HepG2 (cell line): Measurements from ENCODE around the gene CNKSR3. TPM values are rescaled to one million over a fixed set of nuclear protein-coding genes. Genes with fewer than 3 reads are reported as not detected.

Experiments
- ATAC-seq: fragments of 200-7000 bp; cut with Tn5 transposase; 3 replicates; pipeline ENCODE4 v1.9.1; 2020; ENCODE audit warnings: mild to moderate bottlenecking, moderate library complexity
- BruUV-seq: library from RNA; stranded (reverse); fragments of 400-500 nt; replicated peaks from 2 replicates; lab custom pipeline; 2021; lab: Mats Ljungman, UMichigan
- CTCF ChIA-PET: fragments of 300-600 bp; formaldehyde crosslinking; extraction: SDS; loops from one replicate; lab custom pipeline; 2021; ENCODE audit warnings: low total read pairs, inconsistent platforms, low intra/inter-chr PET ratio; lab: Yijun Ruan, JAX
- POLR2A ChIA-PET: fragments of 350-600 bp; sonication (Branson Sonifier 250); formaldehyde crosslinking; loops from one replicate; lab custom pipeline; 2020; ENCODE audit warnings: antibody characterized with exemption, inconsistent platforms; lab: Yijun Ruan, JAX
- DNase-seq: peaks from one replicate; pipeline ENCODE4 v3.0.0-alpha.2; 2015; ENCODE audit warnings: low spot score
- FAIRE-seq: peaks from 3 replicates; lab custom pipeline; 2011; peaks lifted over from hg19 to GRCh38; lab: Jason Lieb, UNC
- H2AFZ ChIP-seq: one replicate; pipeline ENCODE4 v1.6.1; 2011; ENCODE audit warnings: low read length, inconsistent platforms
- H3K27ac ChIP-seq: fragments of 300-600 bp; 3 replicates; pipeline ENCODE4 v1.8.0; 2011; ENCODE audit warnings: mixed run types, mild to moderate bottlenecking, mixed read lengths, low read length, inconsistent platforms; ENCODE audit not compliant: insufficient read depth; ENCODE audit errors: extremely low read length
- H3K27me3 ChIP-seq, 2 experiments: fragments of 200-600 bp in 1 of 2; 2 replicates in 1 of 2; 3 replicates in 1 of 2; pipeline versions ENCODE4 v1.6.0 to v1.8.0; 2011; ENCODE audit warnings: low read length in 2 of 2, mild to moderate bottlenecking in 2 of 2, moderate library complexity in 2 of 2, inconsistent platforms in 1 of 2; ENCODE audit not compliant: insufficient read depth in 2 of 2, control insufficient read depth in 1 of 2
- H3K36me3 ChIP-seq, 2 experiments: fragments of 200-600 bp in 1 of 2; replicated peaks in 1 of 2; 2 replicates in 1 of 2; 3 replicates in 1 of 2; pipeline versions ENCODE4 v1.5.1 to v1.8.0; 2011; ENCODE audit warnings: low read length in 2 of 2, inconsistent platforms in 1 of 2; ENCODE audit not compliant: insufficient read depth in 2 of 2, control insufficient read depth in 1 of 2
- H3K4me1 ChIP-seq: 2 replicates; pipeline ENCODE4 v1.5.1; 2012; ENCODE audit warnings: low read length, inconsistent platforms; ENCODE audit not compliant: insufficient read depth
- H3K4me2 ChIP-seq: 2 replicates; pipeline ENCODE4 v1.6.0; 2011; ENCODE audit warnings: low read depth, low read length, inconsistent platforms
- H3K4me3 ChIP-seq, 3 experiments: fragments of 200-600 bp in 1 of 3; sonication (generic), shearing (Covaris generic) in 1 of 3; replicated peaks in 1 of 3; 2 replicates each; pipeline ENCODE4 v1.5.1; 2011 to 2016; ENCODE audit warnings: low read length in 3 of 3, inconsistent platforms in 2 of 3, low read depth in 2 of 3, mild to moderate bottlenecking in 2 of 3, control low read depth in 1 of 3, mixed read lengths in 1 of 3; ENCODE audit not compliant: insufficient read depth in 1 of 3
- H3K79me2 ChIP-seq: one replicate; pipeline ENCODE4 v1.6.1; 2011; ENCODE audit warnings: low read length, inconsistent platforms; ENCODE audit not compliant: insufficient read depth
- H3K9ac ChIP-seq: 2 replicates; pipeline ENCODE4 v1.6.0; 2011; ENCODE audit warnings: mild to moderate bottlenecking, low read depth, low read length, inconsistent platforms; ENCODE audit not compliant: insufficient read depth
- H3K9me3 ChIP-seq: 2 replicates; pipeline ENCODE4 v1.5.1; 2012; ENCODE audit warnings: mild to moderate bottlenecking, low read length
- H4K20me1 ChIP-seq: 2 replicates; pipeline ENCODE4 v1.6.0; 2011; ENCODE audit warnings: inconsistent platforms, mild to moderate bottlenecking, low read length, moderate library complexity; ENCODE audit not compliant: insufficient read depth
- AHR ChIP-seq: IDR thresholded peaks from 2 replicates; pipeline ENCODE4 v1.6.1; 2018; ENCODE audit warnings: missing genetic modification reagents, missing compliant biosample characterization
- ATAD3A ChIP-seq: sonication (generic); formaldehyde crosslinking; IDR thresholded peaks from 2 replicates; pipeline ENCODE4 v1.4.0; 2020; ENCODE audit warnings: missing genetic modification reagents
- DZIP1 ChIP-seq: sonication (generic); formaldehyde crosslinking; IDR thresholded peaks from 2 replicates; pipeline ENCODE4 v1.5.0; 2020; ENCODE audit warnings: mild to moderate bottlenecking, missing genetic modification reagents
- GFI1 ChIP-seq: sonication (generic); formaldehyde crosslinking; IDR thresholded peaks from 2 replicates; pipeline ENCODE4 v1.5.0; 2020; ENCODE audit warnings: missing genetic modification reagents, mild to moderate bottlenecking, borderline replicate concordance
- KLF12 ChIP-seq: sonication (generic); formaldehyde crosslinking; IDR thresholded peaks from 2 replicates; pipeline ENCODE4 v1.4.0; 2020; ENCODE audit warnings: missing genetic modification reagents, borderline replicate concordance
- SMC3 ChIP-seq: IDR thresholded peaks from 2 replicates; pipeline ENCODE4 v1.6.1; 2011; ENCODE audit warnings: low read length, improper control_type of control experiment
- ZNF264 ChIP-seq: sonication (generic); formaldehyde crosslinking; IDR thresholded peaks from 2 replicates; pipeline ENCODE4 v1.4.0; 2020; ENCODE audit warnings: missing genetic modification reagents
- ZNF276 ChIP-seq: sonication (generic); formaldehyde crosslinking; IDR thresholded peaks from 2 replicates; pipeline ENCODE4 v1.4.0; 2020; ENCODE audit warnings: mild to moderate bottlenecking, low read depth, missing genetic modification reagents
- ZNF317 ChIP-seq: sonication (generic); formaldehyde crosslinking; IDR thresholded peaks from 2 replicates; pipeline ENCODE4 v1.5.0; 2020; ENCODE audit warnings: mild to moderate bottlenecking, missing genetic modification reagents
- WGBS: methylation state at CpG from one replicate; pipeline ENCODE4 v1.1.6; 2017; ENCODE audit warnings: low lambda C conversion rate; 5-methylcytosine and 5-hydroxymethylcytosine counted together
- in situ Hi-C: cut with HindIII; loops from 2 replicates; pipeline ENCODE4 v1.10.0; 2017; ENCODE audit warnings: low pct_unique_long_range_greater_than_20kb; ENCODE audit not compliant: extremely low pct_ligation_motif_present
- intact Hi-C: fragments of 100-400 bp; cut with micrococcal nuclease; formaldehyde crosslinking; loops from one replicate; pipeline ENCODE4 v1.10.0; 2022; ENCODE audit not compliant: unreplicated experiment
- polyA plus RNA-seq, 8 experiments: library from polyadenylated mRNA; depleted of rRNA in 3 of 8; stranded (reverse) in 7 of 8; unstranded in 1 of 8; fragments of >200 nt; fragmentation: Illumina TruSeq in 4 of 8; extraction: Trizol in 4 of 8; gene quantifications; 2 replicates each; pipeline versions ENCODE4 v1.2.1 to v1.2.3, GENCODE V29; 2011 to 2016; ENCODE audit warnings: low read depth in 4 of 8, missing spikeins in 1 of 8, mixed read lengths in 1 of 8; ENCODE audit not compliant: insufficient read depth in 1 of 8
- total RNA-seq, 5 experiments: library from RNA; depleted of rRNA; stranded (reverse); fragments of >200 nt; fragmentation: Illumina TruSeq; extraction: Trizol; gene quantifications; 2 replicates each; pipeline ENCODE4 v1.2.3, GENCODE V29; 2016; ENCODE audit warnings: low read depth in 1 of 5

CNKSR3 gene
- total and polyA plus RNA-seq, 2 of the 13 experiments (the other 11 are each of a cell fraction or from before 2014, with no cell fraction given) = 9.2 to 38.6 TPM

- Histone ChIP-seq H3K27ac (no peak overlapping the region), H3K4me2 (no peak overlapping the region), H3K9ac (no peak overlapping the region), H3K4me3 (no peak overlapping the region), H4K20me1 (no peaks in the 10 kb centered on the region), H3K79me2 (peaks cover 50% of the 10 kb centered on the region), H3K4me1 (peaks cover 11% of the 10 kb centered on the region), H3K9me3 (no peaks in the 10 kb centered on the region), H3K27me3 (no peaks in the 10 kb centered on the region), H3K36me3 (peaks cover 10 to 36% of the 10 kb centered on the region in 2 experiments), H2AFZ (no peak overlapping the region)
- WGBS = 97% methylated on average over 11 of the region's 11 CpGs
- FAIRE-seq (no peak), ATAC-seq (peak; percentile 88), DNase-seq (no peak)
- TSS peak; percentile 15 for BruUV-seq
- intact Hi-C loops (no loop called here), in situ Hi-C loops (no loop called here)
- POLR2A ChIA-PET = interaction anchor here (1.6 kb wide), 1 partner anchor 12 kb away, joined by 4 read pairs; no protein-coding TSS in a partner anchor
- CTCF ChIA-PET = no interaction called here
- TF ChIP-seq SMC3 (no peak), ATAD3A (CRISPR knock-in tag) (no peak), ZNF276 (CRISPR knock-in tag) (no peak), ZNF264 (CRISPR knock-in tag) (no peak), AHR (CRISPR knock-in tag) (no peak), ZNF317 (no peak), KLF12 (CRISPR knock-in tag) (no peak), GFI1 (CRISPR knock-in tag) (no peak), DZIP1 (no peak)
These were observed 61.9 kb downstream of the CNKSR3 start for GRCh38 chr6:154448448-154449096.
